IPS-NIHi7 (cell line): ENCODE results near the gene CABP7.

Experiments used
- DNase-seq: peaks from one replicate; pipeline ENCODE4 v3.0.0; 2012; ENCODE audit warnings: mixed read lengths; ENCODE audit errors: extremely low spot score

The CABP7 gene

DNA sequence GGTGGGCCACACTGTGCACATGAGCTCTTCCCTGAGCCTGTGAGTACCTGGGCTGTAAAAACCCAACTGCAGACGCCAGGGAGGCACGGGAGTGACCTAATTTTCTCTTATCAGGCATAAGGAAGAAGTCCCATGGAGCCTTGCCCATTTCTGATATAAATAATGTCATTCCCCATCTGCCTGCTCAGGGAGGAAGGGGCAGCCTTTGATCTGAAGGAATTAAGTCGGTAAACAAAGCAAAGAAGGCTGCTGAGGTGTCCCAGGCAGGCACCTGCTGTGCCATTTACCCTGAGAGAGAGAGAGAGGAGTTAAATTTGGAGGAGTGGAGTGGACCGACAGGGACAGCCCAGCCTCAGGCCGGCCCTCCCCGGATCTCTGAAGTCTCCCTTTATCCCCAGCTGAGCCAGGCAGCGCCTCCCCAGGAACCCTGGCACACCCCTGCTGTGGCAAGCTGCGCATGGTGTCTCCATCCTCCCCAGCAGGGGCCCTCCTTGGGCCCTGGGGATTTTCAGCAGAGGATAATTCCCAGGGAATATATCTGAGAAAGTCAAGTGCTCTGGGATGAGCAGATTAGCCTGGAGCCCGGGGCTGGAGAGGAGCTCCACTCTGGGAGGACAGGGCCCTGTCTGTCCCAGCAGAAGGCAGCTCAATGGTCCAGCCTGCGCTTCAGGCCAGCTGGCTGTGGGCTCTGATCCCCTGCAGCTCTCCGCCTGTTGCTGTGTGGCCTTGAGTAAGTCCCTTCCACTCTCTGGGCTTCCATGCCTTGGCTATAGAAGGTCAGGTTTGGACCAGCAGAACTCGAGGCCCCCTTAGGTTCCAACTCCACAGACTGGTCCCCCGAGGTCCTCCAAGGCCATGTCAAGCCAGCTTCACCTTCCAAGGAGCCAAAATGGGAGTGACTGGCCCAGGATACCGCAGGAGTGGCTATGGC is 17.5 kb upstream of the CABP7 start:
- DNase-seq, result no peak

DNA sequence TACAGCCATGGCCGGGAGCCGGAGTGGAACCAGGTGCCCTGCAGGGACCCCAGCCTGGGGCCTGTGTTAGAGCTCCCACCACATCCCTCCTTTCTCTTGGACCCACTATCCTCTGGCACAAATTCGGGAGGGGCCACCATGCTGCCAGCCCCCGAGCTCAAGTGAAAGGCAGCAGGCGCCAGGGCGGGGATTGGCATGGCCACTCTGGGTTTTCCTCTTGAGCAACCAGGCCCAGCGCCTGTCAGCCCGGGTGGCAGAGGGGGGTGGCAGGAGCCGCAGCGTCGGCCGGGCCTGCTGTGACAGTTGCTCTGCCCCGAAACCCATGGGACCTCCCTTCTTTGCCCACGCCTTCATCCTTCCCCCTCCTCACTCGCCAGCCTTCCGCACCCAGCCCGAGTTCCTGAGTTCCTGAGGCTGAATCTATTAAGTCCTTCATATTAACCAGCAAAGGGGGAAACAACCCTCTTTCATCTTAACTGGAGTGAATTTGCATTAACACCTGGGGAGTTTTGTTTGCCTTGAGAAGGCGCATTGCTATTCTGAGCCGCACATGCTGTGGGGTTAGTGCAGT is 16.8 kb upstream of the CABP7 start:
- DNase-seq, result no peak

DNA sequence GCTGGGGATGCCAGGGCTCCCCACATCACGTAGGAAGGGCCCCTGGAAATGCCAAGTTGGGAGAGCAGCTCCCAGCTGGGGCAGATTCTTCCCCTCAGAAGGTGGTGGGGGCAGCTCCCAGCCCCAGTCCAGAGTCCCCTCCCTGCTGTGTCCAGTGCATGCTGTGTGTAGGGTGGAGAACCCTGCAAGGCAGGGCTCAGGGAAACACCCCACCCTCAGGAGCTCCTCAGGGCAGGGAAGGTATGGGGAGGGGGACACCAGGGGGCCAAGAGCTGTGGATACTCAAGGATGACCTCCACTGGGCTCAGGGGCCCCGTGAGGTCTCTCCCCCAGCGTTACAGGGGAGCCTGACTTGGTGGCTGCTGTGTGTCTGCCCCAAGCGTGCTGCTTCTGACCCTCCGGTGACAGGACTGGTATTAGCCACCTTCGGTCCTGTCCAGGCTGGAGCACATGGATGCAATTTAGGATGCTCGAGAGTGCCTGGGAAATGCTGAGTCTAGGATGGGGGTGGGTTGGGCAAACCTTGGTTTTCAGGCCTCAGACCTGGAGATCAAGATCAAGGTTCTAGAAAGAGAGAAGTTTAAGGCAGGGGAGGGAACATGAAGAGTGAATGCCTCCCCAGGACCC is 16.1 kb upstream of the CABP7 start:
- no peak for DNase-seq

DNA sequence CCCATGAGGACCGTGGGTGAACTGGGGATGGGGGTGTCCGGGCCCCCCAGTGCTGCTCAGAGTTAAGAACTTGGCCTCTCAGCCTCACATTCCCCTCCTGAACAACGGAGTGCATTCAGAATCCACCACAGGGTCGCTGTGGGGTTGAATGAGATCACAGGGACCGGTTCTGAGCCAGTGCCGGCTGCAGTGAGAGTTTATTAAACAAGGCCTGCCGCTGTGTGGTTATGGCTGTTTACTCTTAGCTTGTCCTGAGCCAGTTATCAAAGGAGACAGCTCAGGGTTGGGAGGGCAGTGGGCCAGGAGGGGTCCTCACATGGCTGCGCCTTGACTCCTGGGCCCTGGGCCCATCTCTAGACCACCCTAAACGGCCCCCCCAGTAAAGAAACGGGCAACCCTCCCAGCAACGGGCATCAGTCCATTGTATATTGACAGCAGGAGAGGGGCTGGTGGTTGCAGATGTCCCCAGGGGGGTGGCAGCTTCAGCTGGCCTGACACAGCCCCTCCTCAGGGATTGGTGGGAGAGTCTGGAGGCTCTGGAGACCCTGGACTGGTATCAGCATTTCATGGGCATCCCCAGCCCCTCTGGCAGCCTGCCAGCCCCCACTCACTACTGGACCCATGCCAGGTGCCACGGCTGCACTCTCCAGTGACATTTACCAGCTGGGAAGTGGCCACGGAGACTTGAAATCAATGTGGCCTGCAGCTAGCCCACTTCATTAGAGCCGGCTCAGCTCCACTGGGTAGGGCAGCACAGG is 15.1 kb upstream of the CABP7 start:
- no peak for DNase-seq

DNA sequence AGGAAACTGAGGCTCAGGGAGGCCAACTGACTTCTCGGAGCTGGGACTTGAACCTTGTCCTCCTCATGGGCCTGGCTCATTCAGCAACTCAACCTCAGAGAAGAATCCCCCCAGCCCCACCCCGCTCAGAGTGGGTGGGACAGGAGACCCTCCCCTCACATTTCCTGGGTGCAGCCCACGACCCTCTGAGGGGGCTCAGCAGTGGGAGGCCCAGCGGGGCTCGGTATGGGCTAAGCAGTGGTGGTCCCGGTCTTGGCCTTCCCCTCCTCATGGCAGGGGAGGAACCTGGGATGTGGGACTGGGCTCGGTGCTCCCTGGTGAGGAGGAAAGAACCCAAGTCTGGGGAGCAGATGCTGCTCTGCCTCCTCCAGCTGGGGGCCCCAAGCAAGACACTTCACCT is 14.2 kb upstream of the CABP7 start:
- DNase-seq, result no peak

DNA sequence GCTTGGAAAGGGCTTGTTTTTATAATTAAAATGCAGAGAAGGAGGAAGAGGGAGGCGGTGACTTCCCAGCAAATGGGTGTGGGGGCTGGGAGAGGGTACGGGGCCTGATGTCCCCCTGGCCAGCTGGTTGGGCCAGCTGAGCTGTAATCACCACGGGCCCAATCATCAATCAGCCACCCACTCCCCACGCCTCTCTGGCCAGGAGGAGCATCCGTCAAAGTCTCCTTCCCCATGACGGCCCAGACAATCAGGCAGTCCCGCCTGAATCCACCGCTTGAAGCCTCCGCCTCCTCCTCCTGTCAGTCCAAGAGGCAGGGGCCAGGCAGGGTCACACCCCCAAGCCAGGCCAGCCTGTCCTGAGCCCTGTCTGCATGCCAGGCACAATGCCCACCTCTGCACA is 13.3 kb upstream of the CABP7 start:
- DNase-seq, result peak; percentile 48

DNA sequence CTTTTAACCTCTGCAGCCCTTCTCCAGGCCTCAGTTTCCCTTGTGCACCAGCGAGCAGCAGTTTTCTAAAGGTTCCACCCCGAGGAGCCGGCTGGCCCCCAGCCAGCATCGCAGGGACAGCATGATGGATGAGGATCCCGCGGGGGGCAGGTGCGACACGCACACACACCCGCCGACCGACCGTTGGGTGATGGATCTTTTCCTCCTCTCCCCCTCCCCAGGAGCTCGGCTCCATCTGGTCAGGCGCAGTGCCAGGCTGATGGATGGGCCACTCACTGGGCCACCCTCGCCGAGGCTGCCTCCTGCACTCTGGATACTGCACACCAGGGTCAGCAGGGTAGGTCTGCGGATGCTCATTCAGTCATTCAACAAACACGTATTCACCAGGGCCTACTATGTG is 12.8 kb upstream of the CABP7 start:
- DNase-seq, result no peak

DNA sequence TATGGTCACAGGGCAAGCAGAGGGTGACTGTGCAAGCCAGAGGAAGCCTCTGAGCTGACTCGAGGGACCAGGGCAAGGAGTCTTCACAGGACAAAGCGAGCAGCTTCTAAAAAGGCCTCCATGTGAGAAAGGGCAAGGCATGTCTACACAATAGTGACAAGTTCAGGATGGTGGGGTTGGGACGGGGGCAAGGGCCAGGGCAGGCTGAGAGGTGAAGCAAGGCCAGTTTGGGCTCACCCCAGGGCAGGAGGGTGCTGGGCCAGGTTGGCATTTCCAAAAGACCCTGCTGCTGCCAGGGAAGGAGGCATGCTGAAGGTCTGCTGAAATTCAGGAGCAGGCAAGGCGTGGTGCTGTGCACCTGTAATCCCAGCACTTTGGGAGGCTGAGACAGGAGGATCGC is 12.3 kb upstream of the CABP7 start:
- no peak for DNase-seq

DNA sequence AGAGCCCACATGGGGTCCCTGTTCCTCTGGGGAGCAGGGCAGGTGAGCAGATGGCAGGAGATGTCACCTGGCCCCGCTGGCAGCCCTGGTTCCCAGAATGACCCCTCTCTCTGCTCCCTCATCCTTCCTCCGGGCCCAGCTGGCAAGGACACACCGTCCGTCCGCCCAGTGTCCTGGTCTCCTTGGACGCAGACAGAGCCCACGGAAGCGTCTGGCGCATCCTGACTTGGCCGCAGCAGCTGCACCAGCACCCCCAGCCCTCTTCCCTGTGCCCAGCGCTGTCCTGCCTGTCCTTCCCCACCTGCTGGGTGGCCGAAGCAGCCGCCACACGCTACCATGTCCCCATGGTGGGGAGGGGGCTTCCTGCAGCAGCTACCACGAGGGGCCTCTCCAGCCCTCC is 9.6 kb upstream of the CABP7 start:
- no peak for DNase-seq

DNA sequence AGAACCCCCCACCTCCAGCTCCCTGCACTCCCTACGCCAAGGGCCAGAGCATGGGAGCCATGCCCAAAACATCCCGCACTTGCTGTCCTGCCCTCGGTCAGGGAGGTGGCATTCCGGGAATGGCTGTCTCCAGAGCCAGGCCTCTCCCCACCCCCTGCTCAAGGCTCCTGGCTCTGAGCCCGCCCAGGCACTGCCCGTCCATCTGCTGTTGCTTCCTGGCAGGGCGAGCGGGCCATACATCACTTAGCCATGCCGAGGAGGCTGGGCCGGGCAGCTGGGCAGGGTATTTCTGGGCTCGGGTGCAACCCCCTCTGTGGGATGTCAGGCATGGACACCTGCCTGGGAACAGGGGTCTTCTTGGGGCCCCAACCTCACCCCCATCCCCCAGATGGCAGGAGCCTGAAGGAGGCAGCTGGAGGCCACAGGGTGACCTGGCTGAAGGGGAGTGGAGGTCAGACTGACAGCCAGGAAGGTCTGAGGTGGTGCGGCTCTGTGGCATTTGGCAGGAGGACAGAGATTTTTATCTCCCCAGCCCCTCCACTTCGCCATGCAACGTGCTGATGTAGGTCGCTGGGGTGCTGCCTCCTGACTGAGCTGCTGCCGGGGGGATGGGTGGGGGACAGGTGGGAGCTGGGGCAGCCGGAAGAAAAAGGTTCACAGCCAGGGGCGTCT is 8.7 kb upstream of the CABP7 start:
- no peak for DNase-seq

DNA sequence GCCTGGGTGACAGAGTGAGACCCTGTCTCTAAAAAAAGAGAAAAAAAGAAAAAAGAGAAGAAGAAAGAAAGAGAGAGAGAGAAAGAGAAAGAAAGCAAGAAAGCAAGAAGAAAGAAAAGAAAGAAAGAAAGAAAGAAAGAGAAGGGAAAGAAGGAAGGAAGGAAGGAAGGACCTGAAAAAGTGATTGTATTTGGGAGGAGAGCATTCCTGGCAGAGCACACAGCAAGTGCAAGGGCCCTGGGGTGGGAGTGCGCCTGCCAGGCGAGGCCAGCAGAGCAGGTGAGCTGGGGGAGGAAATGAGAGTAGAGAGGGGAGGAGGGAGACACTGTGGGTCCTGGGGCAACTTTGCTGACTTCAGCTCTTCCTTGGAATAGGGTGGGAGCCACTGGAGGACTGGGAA is 7.7 kb upstream of the CABP7 start:
- no peak for DNase-seq

DNA sequence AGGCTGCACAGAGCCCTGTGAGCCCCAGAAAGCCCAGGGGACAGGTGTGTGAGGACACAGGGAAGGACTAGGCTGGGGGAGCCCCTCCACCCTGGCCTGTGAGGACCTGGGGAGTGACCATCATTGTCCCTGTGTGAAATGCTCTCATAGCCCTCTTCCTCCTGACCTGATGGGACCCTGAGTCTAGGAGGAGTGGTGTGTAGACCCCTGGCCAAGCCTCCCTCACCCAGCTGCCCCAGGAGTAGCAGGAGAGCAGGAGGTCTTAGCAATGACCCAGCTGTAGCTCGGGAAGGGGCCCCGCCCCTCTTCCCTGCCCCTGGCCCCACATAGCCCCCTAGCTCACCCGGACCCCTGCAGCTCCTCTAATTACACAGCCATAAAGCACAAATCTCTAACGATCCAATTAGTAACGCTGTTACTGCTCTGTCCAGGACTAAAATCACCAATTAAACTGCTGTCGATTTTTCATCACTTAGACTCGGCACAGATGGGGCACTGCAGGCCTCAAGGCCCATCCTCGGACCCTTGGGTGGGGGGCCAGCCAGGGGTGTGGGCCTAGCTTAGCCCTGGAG is 6.6 kb upstream of the CABP7 start:
- DNase-seq, result no peak

DNA sequence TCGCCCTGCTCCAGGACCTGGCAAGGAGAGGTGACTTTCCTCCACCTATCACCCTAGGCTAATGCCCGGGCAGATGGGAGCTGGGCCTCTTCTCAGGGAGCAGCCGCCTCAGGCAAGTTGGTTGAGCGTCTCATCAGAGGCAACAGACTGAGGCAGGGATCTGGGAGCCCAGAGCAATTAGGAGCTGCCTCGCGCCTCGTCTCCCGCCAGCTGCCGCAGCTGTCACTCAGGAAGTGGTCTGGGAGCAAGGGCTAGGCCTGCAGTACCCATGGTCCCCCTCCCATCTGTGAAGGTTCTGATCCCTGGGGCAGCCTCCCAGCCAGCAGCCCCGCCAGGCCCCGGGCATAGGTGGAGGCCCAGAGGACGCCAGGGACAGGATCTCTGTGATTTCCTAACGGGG is 4.6 kb upstream of the CABP7 start:
- no peak for DNase-seq

DNA sequence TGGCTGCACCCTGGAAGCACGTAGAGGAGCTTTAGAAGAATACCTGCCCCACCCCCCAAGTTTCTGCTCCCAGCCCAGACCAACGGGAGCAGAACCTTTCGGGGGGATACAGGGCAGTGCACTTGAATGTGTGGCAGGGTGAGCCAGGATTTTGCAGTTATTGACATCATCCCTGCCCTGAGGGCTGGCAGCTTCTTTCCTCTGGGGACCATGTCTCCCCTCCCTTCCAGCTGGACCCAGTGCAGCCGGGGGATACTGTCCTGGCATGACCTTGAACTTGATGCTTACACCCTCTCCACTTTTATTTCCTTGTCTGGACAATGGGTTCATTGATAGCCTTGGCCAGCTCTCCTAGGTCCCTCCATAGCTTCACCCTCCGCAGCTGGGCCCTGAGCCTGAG is 4.1 kb upstream of the CABP7 start:
- DNase-seq, result no peak

DNA sequence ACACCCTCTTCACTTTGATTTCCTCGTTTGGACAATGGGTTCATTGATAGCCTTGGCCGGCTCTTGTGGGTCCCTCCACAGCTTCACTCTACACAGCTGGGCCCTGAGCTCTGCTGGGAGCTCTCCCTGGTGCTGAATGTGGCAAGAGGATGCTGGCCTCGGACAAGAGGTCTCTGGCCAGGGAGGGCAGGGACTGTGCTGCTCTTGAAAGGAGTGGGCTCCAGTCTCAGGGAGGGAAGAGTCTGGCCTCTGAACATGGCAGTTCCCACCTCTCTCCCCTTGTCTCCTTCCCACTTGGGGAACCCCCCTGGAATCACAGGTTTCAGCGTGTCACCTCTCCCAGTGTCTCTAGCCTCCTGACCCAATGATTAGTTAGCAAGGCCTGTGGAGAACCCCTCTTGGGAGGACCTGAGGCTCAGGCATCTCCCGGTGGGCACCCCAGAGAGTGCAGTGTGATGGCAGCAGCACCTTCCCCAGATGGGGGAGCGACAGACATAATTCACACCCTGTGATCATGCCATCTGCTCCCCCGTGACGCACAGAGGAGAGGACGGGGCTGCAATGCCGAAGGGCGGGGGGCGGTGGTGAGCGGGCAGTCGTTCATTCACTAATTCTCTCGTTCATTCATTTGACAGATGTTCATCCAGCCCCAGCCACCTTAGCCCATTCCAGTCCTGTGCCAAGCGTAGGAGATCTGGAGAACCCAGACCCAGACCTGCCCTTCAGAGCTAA is 2.8 kb upstream of the CABP7 start:
- peak; percentile 89 for DNase-seq

DNA sequence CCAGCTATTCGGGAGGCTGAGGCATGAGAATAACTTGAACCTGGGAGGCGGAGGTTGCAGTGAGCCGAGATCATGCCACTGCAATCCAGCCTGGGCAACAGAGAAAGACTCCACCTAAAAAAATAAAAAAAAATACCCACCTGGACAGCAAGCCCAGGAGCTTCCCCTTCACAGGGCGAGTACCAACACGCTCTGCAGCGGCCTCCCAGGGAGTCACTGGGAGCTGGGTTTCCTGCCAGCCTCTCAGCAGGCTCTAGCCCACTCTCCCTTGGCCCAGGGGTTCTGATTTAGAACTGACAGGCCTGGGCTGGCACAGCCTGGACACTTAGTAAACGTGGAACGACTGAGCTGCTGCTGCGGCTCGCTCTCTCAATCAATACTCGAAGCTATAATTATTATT is 2.0 kb upstream of the CABP7 start:
- DNase-seq, result no peak

DNA sequence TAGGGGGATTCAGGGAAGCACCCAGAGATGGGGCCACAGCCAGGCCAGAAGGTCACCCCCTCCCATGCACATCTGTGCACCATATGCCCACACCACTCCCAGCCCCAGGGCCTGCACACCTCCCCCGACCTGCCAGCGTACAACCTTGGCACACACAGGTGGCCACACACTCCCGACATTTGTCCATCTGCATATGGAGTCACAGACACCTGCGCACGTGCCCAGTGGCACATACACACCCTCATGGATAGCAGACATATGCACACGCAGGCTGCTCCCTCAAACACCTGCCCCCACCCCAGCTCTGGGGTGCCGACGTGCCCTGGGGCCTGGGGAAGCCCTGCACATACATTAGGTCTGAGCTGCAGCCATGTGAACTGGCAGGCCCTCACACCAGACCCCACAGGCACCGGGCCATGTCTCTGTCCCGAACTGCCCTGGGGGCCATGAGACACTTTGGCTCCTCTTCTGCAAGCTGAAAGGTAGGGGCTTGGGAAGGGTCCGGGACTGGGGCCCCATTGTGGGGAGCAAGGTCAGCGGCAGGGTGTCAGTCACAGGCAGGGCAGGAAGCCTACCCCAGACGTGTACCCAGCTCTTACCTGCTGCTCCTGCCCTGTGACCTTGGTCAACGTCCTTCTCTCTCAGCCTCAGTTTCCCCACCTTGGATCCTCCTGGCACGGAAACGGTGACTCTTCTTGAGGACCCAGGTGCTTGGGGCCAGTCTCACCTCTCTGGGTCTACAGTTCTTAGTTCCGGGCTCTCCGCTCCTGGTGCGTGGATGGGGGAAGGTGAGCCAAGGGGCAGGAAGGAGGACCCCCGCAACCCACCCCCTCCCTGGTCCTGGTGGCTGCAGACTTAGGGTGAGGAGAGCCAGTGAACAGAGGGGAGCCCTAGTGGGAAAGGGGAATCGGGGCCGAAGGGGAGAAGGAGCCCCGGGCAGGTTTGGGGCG is 579 bp upstream of the CABP7 start:
- DNase-seq, result no peak

DNA sequence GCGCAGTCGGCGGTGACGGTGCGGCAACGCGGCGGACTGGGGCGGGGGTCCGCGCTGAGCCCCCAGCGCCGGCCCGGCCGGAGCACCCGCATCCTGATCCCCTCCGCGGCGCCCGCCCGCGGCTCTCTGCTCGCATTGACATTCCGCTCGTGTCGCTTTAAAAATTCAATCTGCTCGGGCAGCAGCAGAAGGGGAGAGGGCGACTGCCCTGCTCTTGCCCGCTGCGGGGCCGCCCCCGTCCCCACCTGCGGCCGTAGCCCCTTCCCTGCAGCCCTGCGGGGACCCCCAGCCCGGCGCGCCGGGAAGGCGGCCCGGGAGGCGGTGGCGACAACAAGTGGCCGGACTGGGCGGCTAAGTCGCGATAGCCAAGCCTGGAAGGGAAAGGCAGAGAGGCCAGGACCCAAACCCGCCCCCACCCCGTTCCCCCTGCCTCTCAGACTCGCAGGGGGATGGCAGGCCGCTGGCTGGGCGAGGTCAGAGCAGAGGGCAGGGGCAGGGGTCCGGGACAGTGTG is 1.1 kb downstream of the CABP7 start:
- no peak for DNase-seq

DNA sequence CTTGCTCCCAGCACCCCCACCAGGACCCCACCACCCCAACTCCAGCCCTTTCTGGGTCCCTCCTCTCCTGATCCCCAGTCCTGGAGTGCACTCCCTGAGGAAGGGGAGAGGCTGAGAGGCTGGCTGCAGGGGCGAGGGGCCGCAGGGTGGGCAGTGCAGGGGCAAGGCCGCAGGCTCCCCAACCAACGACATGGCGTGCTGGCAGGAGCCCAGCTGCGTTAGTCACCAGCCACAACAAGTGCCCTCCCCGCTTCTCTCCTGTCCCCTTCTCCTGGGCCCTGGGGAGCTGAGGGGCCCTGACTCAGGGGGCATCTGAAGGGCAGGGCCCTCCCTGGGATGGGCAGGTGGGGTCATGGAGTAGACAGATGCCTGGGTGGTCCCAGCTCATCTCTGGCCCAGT is 2.3 kb downstream of the CABP7 start:
- DNase-seq, result no peak
